HepG2 (cell line): ENCODE data around the gene NDUFAF3. TPM values are rescaled to one million over a fixed set of nuclear protein-coding genes. Genes with fewer than 3 reads are reported as not detected.

Source experiments
- DR1 ChIP-seq: sonication (generic); formaldehyde crosslinking; IDR thresholded peaks from 2 replicates; pipeline ENCODE4 v1.8.0; 2021; ENCODE audit warnings: mild to moderate bottlenecking, missing genetic modification reagents, inconsistent platforms
- NFE2L1 ChIP-seq: sonication (generic); formaldehyde crosslinking; IDR thresholded peaks from 2 replicates; pipeline ENCODE4 v1.4.0; 2020; ENCODE audit warnings: missing genetic modification reagents, mild to moderate bottlenecking, borderline replicate concordance
- NR2C2 ChIP-seq: sonication (generic); formaldehyde crosslinking; IDR thresholded peaks from 2 replicates; pipeline ENCODE4 v1.4.0; 2020; ENCODE audit warnings: missing genetic modification reagents, mild to moderate bottlenecking, moderate library complexity, borderline replicate concordance
- NR2F2 ChIP-seq: IDR thresholded peaks from 2 replicates; pipeline ENCODE4 v1.6.1; 2012; ENCODE audit warnings: low read depth, inconsistent platforms, borderline replicate concordance
- polyA plus RNA-seq, 8 experiments: library from polyadenylated mRNA; depleted of rRNA in 3 of 8; stranded (reverse) in 7 of 8; unstranded in 1 of 8; fragments of >200 nt; fragmentation: Illumina TruSeq in 4 of 8; extraction: Trizol in 4 of 8; gene quantifications; 2 replicates each; pipeline versions ENCODE4 v1.2.1 to v1.2.3, GENCODE V29; 2011 to 2016; ENCODE audit warnings: low read depth in 4 of 8, missing spikeins in 1 of 8, mixed read lengths in 1 of 8; ENCODE audit not compliant: insufficient read depth in 1 of 8
- total RNA-seq, 5 experiments: library from RNA; depleted of rRNA; stranded (reverse); fragments of >200 nt; fragmentation: Illumina TruSeq; extraction: Trizol; gene quantifications; 2 replicates each; pipeline ENCODE4 v1.2.3, GENCODE V29; 2016; ENCODE audit warnings: low read depth in 1 of 5
- TF ChIP-seq, protein P1 (sequence below): sonication (generic); formaldehyde crosslinking; IDR thresholded peaks from 2 replicates; pipeline ENCODE4 v1.5.0; 2020; ENCODE audit warnings: mild to moderate bottlenecking, missing genetic modification reagents, borderline replicate concordance
- TF ChIP-seq, protein P2 (sequence below): fragments of 450-650 bp; IDR thresholded peaks from 2 replicates; pipeline ENCODE4 v1.6.1; 2016
- TF ChIP-seq, protein P3 (sequence below): sonication (generic); formaldehyde crosslinking; IDR thresholded peaks from 2 replicates; pipeline ENCODE4 v1.5.0; 2020; ENCODE audit warnings: missing genetic modification reagents, mild to moderate bottlenecking, borderline replicate concordance
- TF ChIP-seq, protein P4 (sequence below): IDR thresholded peaks from 2 replicates; pipeline ENCODE4 v1.6.1; 2016; ENCODE audit warnings: low read depth, missing genetic modification reagents, missing compliant biosample characterization
- TF ChIP-seq, protein P5 (sequence below): IDR thresholded peaks from 2 replicates; pipeline ENCODE4 v1.6.1; 2016; ENCODE audit warnings: low read depth, control low read depth

Gene NDUFAF3
- total and polyA plus RNA-seq, 2 of the 13 experiments (the other 11 are each of a cell fraction or from before 2014, with no cell fraction given) = 39.0 to 50.0 TPM

DNA sequence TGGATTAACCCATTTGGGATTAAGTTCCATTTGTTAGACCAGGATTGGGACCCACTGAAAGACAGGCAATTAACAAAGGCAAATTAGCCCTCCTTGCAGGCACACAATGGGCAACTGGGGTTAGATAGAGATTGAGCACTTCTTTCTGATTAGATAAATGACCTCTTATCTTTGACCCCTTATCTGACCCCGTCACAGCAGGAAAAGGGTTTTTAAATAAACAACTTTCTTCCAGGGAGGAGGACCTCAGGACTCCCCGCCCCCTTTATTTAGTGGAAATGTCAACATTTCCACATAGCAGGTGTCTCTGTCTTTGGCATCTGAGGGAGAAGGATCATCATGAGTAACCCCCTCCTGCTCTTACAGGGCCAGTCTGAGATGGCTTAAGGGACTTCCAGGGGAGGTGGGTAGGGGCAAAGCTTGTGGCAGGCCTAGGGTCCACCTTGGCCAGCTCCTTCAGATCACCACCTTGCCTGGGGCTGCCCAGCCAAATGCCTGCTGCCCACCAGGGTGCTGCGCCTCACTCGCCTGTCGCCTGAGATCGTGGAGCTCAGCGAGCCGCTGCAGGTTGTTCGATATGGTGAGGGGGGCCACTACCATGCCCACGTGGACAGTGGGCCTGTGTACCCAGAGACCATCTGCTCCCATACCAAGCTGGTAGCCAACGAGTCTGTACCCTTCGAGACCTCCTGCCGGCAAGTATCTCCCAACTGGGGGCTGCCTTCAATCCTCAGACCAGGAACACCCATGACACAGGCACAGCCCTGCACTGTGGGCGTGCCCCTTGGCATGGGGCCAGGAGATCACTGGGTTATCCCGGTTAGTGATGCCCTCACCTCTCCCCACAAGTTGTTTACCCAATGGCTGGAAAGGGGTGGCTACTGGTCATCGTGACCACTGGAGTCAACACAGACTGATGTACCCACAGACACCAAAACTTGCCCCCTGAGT, 17.3 kb upstream of the NDUFAF3 start (continued):
- TF ChIP-seq, protein P1, sequence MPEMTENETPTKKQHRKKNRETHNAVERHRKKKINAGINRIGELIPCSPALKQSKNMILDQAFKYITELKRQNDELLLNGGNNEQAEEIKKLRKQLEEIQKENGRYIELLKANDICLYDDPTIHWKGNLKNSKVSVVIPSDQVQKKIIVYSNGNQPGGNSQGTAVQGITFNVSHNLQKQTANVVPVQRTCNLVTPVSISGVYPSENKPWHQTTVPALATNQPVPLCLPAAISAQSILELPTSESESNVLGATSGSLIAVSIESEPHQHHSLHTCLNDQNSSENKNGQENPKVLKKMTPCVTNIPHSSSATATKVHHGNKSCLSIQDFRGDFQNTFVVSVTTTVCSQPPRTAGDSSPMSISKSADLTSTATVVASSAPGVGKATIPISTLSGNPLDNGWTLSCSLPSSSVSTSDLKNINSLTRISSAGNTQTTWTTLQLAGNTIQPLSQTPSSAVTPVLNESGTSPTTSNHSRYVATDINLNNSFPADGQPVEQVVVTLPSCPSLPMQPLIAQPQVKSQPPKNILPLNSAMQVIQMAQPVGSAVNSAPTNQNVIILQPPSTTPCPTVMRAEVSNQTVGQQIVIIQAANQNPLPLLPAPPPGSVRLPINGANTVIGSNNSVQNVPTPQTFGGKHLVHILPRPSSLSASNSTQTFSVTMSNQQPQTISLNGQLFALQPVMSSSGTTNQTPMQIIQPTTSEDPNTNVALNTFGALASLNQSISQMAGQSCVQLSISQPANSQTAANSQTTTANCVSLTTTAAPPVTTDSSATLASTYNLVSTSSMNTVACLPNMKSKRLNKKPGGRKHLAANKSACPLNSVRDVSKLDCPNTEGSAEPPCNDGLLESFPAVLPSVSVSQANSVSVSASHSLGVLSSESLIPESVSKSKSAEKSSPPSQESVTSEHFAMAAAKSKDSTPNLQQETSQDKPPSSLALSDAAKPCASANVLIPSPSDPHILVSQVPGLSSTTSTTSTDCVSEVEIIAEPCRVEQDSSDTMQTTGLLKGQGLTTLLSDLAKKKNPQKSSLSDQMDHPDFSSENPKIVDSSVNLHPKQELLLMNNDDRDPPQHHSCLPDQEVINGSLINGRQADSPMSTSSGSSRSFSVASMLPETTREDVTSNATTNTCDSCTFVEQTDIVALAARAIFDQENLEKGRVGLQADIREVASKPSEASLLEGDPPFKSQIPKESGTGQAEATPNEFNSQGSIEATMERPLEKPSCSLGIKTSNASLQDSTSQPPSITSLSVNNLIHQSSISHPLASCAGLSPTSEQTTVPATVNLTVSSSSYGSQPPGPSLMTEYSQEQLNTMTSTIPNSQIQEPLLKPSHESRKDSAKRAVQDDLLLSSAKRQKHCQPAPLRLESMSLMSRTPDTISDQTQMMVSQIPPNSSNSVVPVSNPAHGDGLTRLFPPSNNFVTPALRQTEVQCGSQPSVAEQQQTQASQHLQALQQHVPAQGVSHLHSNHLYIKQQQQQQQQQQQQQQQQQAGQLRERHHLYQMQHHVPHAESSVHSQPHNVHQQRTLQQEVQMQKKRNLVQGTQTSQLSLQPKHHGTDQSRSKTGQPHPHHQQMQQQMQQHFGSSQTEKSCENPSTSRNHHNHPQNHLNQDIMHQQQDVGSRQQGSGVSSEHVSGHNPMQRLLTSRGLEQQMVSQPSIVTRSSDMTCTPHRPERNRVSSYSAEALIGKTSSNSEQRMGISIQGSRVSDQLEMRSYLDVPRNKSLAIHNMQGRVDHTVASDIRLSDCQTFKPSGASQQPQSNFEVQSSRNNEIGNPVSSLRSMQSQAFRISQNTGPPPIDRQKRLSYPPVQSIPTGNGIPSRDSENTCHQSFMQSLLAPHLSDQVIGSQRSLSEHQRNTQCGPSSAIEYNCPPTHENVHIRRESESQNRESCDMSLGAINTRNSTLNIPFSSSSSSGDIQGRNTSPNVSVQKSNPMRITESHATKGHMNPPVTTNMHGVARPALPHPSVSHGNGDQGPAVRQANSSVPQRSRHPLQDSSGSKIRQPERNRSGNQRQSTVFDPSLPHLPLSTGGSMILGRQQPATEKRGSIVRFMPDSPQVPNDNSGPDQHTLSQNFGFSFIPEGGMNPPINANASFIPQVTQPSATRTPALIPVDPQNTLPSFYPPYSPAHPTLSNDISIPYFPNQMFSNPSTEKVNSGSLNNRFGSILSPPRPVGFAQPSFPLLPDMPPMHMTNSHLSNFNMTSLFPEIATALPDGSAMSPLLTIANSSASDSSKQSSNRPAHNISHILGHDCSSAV (CRISPR knock-in tag) = no peak
- TF ChIP-seq, protein P2, sequence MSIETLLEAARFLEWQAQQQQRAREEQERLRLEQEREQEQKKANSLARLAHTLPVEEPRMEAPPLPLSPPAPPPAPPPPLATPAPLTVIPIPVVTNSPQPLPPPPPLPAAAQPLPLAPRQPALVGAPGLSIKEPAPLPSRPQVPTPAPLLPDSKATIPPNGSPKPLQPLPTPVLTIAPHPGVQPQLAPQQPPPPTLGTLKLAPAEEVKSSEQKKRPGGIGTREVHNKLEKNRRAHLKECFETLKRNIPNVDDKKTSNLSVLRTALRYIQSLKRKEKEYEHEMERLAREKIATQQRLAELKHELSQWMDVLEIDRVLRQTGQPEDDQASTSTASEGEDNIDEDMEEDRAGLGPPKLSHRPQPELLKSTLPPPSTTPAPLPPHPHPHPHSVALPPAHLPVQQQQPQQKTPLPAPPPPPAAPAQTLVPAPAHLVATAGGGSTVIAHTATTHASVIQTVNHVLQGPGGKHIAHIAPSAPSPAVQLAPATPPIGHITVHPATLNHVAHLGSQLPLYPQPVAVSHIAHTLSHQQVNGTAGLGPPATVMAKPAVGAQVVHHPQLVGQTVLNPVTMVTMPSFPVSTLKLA = peak; percentile 67
- TF ChIP-seq NFE2L1 (CRISPR knock-in tag) (no peak), DR1 (CRISPR knock-in tag) (no peak), NR2F2 (peak; percentile 67; the same call in 1 of the 2 replicates), NR2C2 (CRISPR knock-in tag) (peak; percentile 41; the same call in 1 of the 2 replicates)
- TF ChIP-seq, protein P3, sequence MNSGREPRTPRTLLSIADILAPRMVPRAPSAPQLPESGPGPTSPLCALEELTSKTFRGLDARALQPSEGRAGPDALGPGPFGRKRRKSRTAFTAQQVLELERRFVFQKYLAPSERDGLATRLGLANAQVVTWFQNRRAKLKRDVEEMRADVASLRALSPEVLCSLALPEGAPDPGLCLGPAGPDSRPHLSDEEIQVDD (CRISPR knock-in tag) = no peak
- TF ChIP-seq, protein P4, sequence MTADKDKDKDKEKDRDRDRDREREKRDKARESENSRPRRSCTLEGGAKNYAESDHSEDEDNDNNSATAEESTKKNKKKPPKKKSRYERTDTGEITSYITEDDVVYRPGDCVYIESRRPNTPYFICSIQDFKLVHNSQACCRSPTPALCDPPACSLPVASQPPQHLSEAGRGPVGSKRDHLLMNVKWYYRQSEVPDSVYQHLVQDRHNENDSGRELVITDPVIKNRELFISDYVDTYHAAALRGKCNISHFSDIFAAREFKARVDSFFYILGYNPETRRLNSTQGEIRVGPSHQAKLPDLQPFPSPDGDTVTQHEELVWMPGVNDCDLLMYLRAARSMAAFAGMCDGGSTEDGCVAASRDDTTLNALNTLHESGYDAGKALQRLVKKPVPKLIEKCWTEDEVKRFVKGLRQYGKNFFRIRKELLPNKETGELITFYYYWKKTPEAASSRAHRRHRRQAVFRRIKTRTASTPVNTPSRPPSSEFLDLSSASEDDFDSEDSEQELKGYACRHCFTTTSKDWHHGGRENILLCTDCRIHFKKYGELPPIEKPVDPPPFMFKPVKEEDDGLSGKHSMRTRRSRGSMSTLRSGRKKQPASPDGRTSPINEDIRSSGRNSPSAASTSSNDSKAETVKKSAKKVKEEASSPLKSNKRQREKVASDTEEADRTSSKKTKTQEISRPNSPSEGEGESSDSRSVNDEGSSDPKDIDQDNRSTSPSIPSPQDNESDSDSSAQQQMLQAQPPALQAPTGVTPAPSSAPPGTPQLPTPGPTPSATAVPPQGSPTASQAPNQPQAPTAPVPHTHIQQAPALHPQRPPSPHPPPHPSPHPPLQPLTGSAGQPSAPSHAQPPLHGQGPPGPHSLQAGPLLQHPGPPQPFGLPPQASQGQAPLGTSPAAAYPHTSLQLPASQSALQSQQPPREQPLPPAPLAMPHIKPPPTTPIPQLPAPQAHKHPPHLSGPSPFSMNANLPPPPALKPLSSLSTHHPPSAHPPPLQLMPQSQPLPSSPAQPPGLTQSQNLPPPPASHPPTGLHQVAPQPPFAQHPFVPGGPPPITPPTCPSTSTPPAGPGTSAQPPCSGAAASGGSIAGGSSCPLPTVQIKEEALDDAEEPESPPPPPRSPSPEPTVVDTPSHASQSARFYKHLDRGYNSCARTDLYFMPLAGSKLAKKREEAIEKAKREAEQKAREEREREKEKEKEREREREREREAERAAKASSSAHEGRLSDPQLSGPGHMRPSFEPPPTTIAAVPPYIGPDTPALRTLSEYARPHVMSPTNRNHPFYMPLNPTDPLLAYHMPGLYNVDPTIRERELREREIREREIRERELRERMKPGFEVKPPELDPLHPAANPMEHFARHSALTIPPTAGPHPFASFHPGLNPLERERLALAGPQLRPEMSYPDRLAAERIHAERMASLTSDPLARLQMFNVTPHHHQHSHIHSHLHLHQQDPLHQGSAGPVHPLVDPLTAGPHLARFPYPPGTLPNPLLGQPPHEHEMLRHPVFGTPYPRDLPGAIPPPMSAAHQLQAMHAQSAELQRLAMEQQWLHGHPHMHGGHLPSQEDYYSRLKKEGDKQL (CRISPR knock-in tag) = no peak
- TF ChIP-seq, protein P5, sequence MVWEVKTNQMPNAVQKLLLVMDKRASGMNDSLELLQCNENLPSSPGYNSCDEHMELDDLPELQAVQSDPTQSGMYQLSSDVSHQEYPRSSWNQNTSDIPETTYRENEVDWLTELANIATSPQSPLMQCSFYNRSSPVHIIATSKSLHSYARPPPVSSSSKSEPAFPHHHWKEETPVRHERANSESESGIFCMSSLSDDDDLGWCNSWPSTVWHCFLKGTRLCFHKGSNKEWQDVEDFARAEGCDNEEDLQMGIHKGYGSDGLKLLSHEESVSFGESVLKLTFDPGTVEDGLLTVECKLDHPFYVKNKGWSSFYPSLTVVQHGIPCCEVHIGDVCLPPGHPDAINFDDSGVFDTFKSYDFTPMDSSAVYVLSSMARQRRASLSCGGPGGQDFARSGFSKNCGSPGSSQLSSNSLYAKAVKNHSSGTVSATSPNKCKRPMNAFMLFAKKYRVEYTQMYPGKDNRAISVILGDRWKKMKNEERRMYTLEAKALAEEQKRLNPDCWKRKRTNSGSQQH = no peak
